ENCODE data around the gene SFI1.

Gene SFI1

GRCh38 chr22:31621507-31622124 lies 125.3 kb downstream of the SFI1 start:
- FAIRE-seq, result no peak

- no peak for FAIRE-seq
Observed at GRCh38 chr22:31622980-31623379, 126.6 kb downstream of the SFI1 start.

GRCh38 chr22:31623592-31624304 lies 127.4 kb downstream of the SFI1 start:
- FAIRE-seq, result no peak

GRCh38 chr22:31625257-31625640 lies 128.9 kb downstream of the SFI1 start:
- FAIRE-seq, result no peak

GRCh38 chr22:31625661-31626426 lies 129.5 kb downstream of the SFI1 start:
- FAIRE-seq, result no peak

- FAIRE-seq, result no peak
Observed at GRCh38 chr22:31626427-31627150, 130.3 kb downstream of the SFI1 start.

- FAIRE-seq, result no peak
Observed at GRCh38 chr22:31627223-31627731, 130.9 kb downstream of the SFI1 start.

- FAIRE-seq, result no peak
Observed at GRCh38 chr22:31628362-31628761, 132.0 kb downstream of the SFI1 start.

GRCh38 chr22:31628969-31629708 lies 132.8 kb downstream of the SFI1 start:
- FAIRE-seq, result no peak

- no peak for FAIRE-seq
Observed at GRCh38 chr22:31629741-31630184, 133.4 kb downstream of the SFI1 start.

- peak; percentile 79 for FAIRE-seq
Observed at GRCh38 chr22:31630331-31631329, 134.3 kb downstream of the SFI1 start.

GRCh38 chr22:31631436-31631835 lies 135.1 kb downstream of the SFI1 start:
- no peak for FAIRE-seq

GRCh38 chr22:31635638-31636306 lies 139.4 kb downstream of the SFI1 start:
- no peak for FAIRE-seq

GRCh38 chr22:31637447-31637890 lies 141.1 kb downstream of the SFI1 start:
- no peak for FAIRE-seq

- FAIRE-seq, result no peak
Observed at GRCh38 chr22:31637891-31638618, 141.7 kb downstream of the SFI1 start.

- no peak for FAIRE-seq
Observed at GRCh38 chr22:31639436-31640039, 143.2 kb downstream of the SFI1 start.

GRCh38 chr22:31646186-31647019 lies 150.1 kb downstream of the SFI1 start:
- peak; percentile 99 for FAIRE-seq

GRCh38 chr22:31647066-31647465 lies 150.7 kb downstream of the SFI1 start:
- no peak for FAIRE-seq

Measured in G401.6 (cell line).